Heart right ventricle (tissue), 16 donors: ENCODE measurements around the gene PNMA1. TPM values are rescaled to one million over a fixed set of nuclear protein-coding genes. Genes with fewer than 3 reads are reported as not detected.
A peak's percentile ranks its signal among the peaks of the same experiment; 100 is the strongest.

Experiments
- ATAC-seq, 8 donors: fragments of 200-7000 bp; cut with Tn5 transposase; one replicate each; pipeline ENCODE4 v1.9.1; 2020; ENCODE audit warnings: mild to moderate bottlenecking in 8 of 8, moderate library complexity in 8 of 8, moderate number of reproducible peaks in 1 of 8
- DNase-seq, 2 donors: peaks; one replicate each; pipeline ENCODE4 v3.0.0-alpha.2; 2020
- H3K27ac ChIP-seq, 10 donors: fragments of 200-600 bp; sonication (generic) in 2 of 10; one replicate each; pipeline versions ENCODE4 v1.5.0 to v1.8.0; 2020 to 2022; ENCODE audit warnings: mild to moderate bottlenecking in 3 of 10
- H3K27me3 ChIP-seq, 7 donors: fragments of 200-600 bp; one replicate each; pipeline ENCODE4 v1.8.0; 2021 to 2022; ENCODE audit warnings: mild to moderate bottlenecking in 2 of 7
- H3K36me3 ChIP-seq, 9 donors: fragments of 200-600 bp; sonication (generic) in 1 of 9; one replicate each; pipeline versions ENCODE4 v1.5.0 to v1.8.0; 2020 to 2022; ENCODE audit warnings: mild to moderate bottlenecking in 2 of 9
- H3K4me1 ChIP-seq, 9 donors: fragments of 200-600 bp; sonication (generic) in 1 of 9; one replicate each; pipeline versions ENCODE4 v1.5.0 to v1.8.0; 2020 to 2022; ENCODE audit warnings: mild to moderate bottlenecking in 4 of 9
- H3K4me3 ChIP-seq, 10 donors: fragments of 200-600 bp; sonication (generic) in 2 of 10; one replicate each; pipeline versions ENCODE4 v1.5.0 to v1.8.0; 2020 to 2022; ENCODE audit warnings: mild to moderate bottlenecking in 7 of 10, moderate library complexity in 2 of 10
- H3K9me3 ChIP-seq, 11 donors: fragments of 200-600 bp in 10 of 11; sonication (generic) in 2 of 11; one replicate each; pipeline versions ENCODE4 v1.5.0 to v1.8.0; 2013 to 2022; ENCODE audit warnings: mild to moderate bottlenecking in 2 of 11, control low read depth in 1 of 11, moderate library complexity in 1 of 11
- CTCF ChIP-seq, 9 donors: fragments of 200-600 bp; sonication (generic) in 2 of 9; IDR thresholded peaks; one replicate each; pipeline versions ENCODE4 v1.5.0 to v1.8.0; 2021 to 2022; ENCODE audit warnings: antibody characterized with exemption in 9 of 9, mild to moderate bottlenecking in 5 of 9, moderate library complexity in 1 of 9
- WGBS, 2 donors: extraction: QIAGEN DNeasy Blood & Tissue Kit; methylation state at CpG; one replicate each; pipeline ENCODE4 v1.1.7; 2013; ENCODE audit warnings: inconsistent platforms in 1 of 2; 5-methylcytosine and 5-hydroxymethylcytosine counted together
- intact Hi-C, 10 donors: fragments of 100-400 bp; cut with DNase I; formaldehyde crosslinking; loops; one replicate each; pipeline versions ENCODE4 v1.11.1 to v1.14.2; 2022
- polyA plus RNA-seq, 2 donors: library from polyadenylated mRNA; stranded (reverse); fragments of 200-250 nt; gene quantifications; one replicate each; pipeline ENCODE4 v1.2.3, GENCODE V29; 2013
- total RNA-seq, 10 donors: library from RNA; stranded (reverse); fragmentation: NEBNext Ultra II Directional in 3 of 10; extraction: Animal tissue kit (Norgen Biotek cat#: 25700) in 3 of 10; gene quantifications; one replicate each; pipeline versions ENCODE4 v1.2.1 to v1.2.4, GENCODE V29; 2021 to 2023
- donor health status: Arrhythmogenic right ventricular cardiomyopathy.
- donor health status: ischemic (EF 13 %, LVEDD 7.1; RV severe dilation, severe dysfunction).
- donor health status: healthy with polysubstance abuse.
- donor health status: DM: no; HTN: yes; CAD: no.
- donor health status: DM: no; HTN: no; CAD: no.
- donor health status: ischemic (EF 25% LVEDD 6.9; RV normal size, moderate dysfunction).
- donor health status: ischemic (EF 25% LVEDD 5.7; RV mildly dilated, moderate dysfunction).
- donor health status: healthy.
- donor health status: DM: yes; HTN: yes; CAD: no.
- donor health status: Ischemic cardiomyopathy.
- donor health status: ischemic (EF 35%, LVEDD 5.7; RV mildly dilated, moderate dysfunction).
- donor health status: nonischemic (EF 11% LVEDD 7.7; RV severe dilation, severe dysfunction).
- donor health status: DM: yes; HTN: yes; CAD: no.
- donor health status: PGD.
- donor health status: ischemic (EF 29% LVEDD 5.4; RV normal size, mild dysfunction).
- donor health status: nonischemic (EF 23%, LVEDD 6.1; RV moderate dilation, normal function).

The PNMA1 gene
- total and polyA plus RNA-seq, 12 donors: 6.6 to 30.8 (median 23.1) TPM

DNA sequence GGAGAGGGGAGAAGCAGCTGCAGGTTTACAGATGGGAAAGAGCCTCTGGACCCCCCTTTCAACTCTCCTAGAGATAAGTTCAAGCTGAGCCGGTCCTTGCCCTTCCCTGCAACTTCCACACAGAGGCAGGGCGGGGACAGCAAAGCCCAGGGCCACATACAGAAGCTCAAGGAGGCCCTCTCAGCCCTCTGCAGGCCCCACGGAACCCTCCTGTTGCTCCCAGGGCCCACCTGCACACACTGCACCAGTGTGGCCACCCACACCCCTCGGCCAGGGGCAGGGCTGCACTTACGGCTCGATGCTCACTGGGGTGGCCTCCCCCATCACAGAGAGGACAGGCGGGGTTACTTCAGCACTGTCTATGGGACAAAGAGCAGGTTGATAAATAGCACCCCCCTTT lies 13.0 kb upstream of the PNMA1 start:
- no peaks in the 10 kb centered on the region for H3K27me3 ChIP-seq
- H3K9me3 ChIP-seq: no peaks in the 10 kb centered on the region
- H3K4me1 ChIP-seq: peaks cover 34 to 91% (median 82%) of the 10 kb centered on the region in 9 donors
- DNase-seq (no peak), ATAC-seq (no peak)
- no peak overlapping the region for H3K4me3 ChIP-seq
- H3K27ac ChIP-seq: peak overlapping the region in 7 of 10 donors; percentile 70 to 91 (median 80)
- H3K36me3 ChIP-seq: peaks cover 0 to 96% (median 41%) of the 10 kb centered on the region in 9 donors
- 88 to 95% methylated on average over 7 of the region's 7 CpGs for WGBS, 2 donors
- no peak for TF ChIP-seq CTCF (IDR thresholded peaks at IDR 0.05)
- intact Hi-C loops: loop anchor here in 7 of 10 donors (5.0 to 10.0 kb wide), 4 partner anchors 35 to 100 kb away; a partner anchor contains a TSS

DNA sequence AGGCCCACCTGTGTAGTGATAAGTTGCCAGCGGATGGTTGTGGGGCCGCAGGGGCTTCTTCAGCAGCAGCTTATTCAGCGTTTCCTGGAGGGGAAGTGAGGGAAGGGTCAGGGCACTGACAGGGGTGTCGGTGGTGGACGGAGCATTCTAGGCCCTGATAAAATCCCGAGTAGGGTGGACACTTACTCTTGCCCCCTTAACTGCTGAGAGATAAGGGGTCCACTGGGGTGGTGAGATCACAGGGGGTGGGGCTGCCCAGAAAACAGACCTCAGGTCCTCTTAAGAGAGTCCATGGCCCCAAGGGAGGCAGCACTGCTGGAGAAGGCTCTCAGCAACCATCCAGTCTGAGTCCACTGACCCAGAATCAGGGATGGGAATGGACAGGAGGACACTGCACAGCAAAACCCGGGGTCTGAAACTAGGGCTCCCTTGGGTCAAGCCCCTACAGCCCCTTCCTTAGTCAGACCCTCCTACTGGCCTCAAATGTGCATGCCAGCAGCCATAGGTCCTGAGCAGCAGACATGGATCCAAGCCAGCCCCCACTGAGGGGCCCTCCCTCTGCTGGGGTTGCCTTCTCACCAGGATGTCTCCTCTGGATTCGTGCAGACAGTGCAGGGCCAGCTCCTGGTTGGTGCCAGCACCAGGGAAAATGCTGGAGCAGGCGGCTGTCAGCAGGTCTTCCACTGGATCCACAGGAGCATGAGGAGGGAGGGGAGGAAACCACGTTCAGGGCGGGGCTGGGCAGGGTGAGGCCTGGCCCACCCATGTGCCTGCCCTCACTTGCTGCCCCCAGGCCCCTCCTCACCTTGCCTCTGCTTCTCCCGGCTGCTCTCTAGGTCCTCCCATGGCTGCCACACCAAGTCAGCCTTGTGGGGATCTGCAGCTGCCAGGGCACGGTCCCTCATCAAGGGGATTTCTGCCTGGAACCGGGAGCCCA lies 12.1 kb upstream of the PNMA1 start:
- no peak for DNase-seq
- Histone ChIP-seq H3K4me3 (no peak overlapping the region), H3K27ac (peak overlapping the region in 9 of 10 donors; percentile 29 to 91 (median 78)), H3K36me3 (peaks cover 0 to 96% (median 50%) of the 10 kb centered on the region in 9 donors), H3K4me1 (peaks cover 33 to 87% (median 78%) of the 10 kb centered on the region in 9 donors), H3K27me3 (no peaks in the 10 kb centered on the region), H3K9me3 (no peaks in the 10 kb centered on the region)
- peak in 1 of 8 donors; percentile 14 for ATAC-seq
- intact Hi-C loops: loop anchor here in 7 of 10 donors (5.0 to 10.0 kb wide), 4 partner anchors 36 to 101 kb away; a partner anchor contains a TSS
- TF ChIP-seq CTCF (IDR thresholded peaks at IDR 0.05): no peak
- 39 to 53% methylated on average over 14 of the region's 14 CpGs for WGBS, 2 donors

DNA sequence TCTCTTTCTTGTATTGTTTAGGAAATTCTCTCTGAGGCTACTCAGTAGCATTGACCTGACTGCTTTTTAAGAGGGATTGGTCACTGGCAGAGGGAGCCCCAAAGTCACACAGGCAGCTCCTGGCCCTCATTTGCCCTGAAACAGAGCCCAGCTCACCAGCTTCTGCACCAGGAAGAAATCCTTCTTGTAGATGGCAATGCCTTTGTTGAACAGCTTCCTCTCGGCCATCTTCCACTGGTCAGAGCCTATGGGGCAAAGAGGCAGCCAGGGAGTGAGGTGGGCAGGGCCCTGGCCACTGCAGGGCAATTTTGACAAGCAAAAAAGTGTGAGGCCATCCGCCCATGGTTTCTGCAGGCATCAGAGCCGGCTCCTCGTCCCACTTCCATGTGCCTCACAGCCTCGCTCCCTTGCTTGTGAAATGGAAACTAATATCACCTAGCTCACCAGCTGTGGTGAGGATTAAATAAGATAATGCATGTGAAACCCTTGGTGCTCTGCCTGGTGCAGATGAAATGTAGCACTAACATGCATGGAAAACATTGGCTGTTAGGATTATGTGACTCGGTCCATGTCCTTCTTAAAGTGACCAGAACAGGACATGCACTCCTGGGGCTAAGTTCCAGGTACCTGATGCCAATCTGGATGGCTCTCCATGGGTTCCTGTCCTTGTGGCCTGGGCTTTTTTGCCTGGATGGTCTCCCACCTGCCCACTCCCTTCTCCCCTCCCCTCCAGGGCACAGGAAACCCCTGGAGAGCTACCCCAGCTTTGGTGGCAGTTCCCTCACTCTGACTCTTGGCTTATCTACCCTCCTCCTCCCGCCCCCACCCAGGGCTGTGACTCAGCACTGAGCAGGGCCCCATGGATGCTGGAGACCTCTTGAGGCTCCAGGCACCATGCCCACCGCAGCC lies 11.2 kb upstream of the PNMA1 start:
- no peak for TF ChIP-seq CTCF (IDR thresholded peaks at IDR 0.05)
- Histone ChIP-seq H3K27me3 (no peaks in the 10 kb centered on the region), H3K4me1 (peaks cover 27 to 88% (median 70%) of the 10 kb centered on the region in 9 donors), H3K27ac (peak overlapping the region in 9 of 10 donors; percentile 60 to 91 (median 78)), H3K9me3 (no peaks in the 10 kb centered on the region), H3K4me3 (no peak overlapping the region), H3K36me3 (peaks cover 0 to 97% (median 55%) of the 10 kb centered on the region in 9 donors)
- peak in 3 of 8 donors; percentile 4 to 33 (median 17) for ATAC-seq
- intact Hi-C loops: loop anchor here in 7 of 10 donors (5.0 to 10.0 kb wide), 4 partner anchors 37 to 102 kb away; a partner anchor contains a TSS
- DNase-seq: no peak
- WGBS, 2 donors: 70 to 73% methylated on average over 8 of the region's 8 CpGs
